Right hindlimb (tissue), 1 donor: ENCODE measurements around the gene ESPNL.
A peak's percentile ranks its signal among the peaks of the same experiment; 100 is the strongest.

Source experiments
- DNase-seq: peaks from one replicate; pipeline ENCODE4 v3.0.0-alpha.2; 2018

ESPNL gene

DNA sequence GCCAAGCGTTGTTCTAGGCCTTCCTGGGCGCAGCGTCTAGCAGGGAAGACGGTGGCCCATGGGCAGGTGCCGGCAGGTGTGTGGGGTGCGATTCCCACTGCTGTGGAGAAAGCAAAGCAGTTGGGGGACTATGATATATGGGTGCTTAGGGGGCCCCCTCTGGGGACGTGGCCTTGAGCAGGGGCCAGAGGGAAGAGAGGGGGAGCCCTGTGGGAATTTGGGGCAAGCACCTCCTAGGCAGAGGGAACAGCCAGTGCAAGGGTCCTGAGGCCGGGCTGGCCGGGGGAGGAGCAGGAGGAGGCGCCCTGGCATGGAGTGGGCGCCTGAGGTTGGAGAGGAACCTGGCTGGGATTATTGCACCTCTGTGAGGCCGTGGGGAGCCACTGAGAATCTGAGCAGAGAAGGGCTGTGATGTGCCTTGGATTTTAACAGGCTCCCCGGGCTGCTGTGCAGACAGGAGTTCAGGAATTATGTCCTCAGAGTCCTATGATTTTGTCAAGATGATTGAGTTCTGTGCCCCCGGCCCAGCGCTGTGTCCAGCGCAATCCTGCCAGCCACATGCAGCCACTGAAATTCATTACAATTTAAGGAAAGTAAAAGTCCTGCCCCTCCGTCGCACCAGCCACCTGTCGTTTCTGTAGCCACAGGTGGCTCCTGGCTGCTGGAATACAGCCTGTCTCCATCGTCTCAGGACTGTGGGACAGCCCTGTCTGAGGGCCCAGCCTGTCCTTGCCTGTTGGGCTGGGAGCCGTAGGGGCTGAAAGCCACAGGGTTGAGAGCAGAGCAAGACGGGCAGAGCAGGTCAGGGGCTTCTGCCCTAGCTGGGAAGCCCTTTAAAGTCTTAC is 29.2 kb downstream of the ESPNL start:
- peak; percentile 15 for DNase-seq

DNA sequence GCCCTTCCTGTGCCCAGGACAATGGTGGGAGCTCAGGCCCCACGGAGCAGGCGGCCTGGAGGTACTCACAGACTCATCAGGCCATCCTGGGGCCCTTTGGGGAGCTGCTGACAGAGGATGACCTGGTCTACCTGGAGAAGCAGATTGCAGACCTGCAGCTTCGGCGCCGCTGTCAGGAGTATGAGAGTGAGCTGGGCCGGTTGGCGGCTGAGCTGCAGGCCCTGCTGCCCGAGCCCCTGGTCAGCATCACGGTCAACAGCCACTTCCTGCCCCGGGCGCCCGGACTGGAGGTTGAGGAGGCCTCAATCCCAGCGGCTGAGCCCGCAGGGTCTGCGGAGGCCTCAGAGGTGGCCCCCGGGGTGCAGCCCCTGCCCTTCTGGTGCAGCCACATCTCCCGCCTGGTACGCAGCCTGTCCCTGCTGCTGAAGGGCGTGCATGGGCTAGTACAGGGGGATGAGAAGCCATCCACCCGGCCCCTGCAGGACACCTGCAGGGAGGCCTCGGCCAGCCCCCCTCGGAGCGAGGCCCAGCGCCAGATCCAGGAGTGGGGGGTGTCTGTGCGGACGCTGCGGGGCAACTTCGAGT is 30.1 kb downstream of the ESPNL start:
- DNase-seq = peak; percentile 7

DNA sequence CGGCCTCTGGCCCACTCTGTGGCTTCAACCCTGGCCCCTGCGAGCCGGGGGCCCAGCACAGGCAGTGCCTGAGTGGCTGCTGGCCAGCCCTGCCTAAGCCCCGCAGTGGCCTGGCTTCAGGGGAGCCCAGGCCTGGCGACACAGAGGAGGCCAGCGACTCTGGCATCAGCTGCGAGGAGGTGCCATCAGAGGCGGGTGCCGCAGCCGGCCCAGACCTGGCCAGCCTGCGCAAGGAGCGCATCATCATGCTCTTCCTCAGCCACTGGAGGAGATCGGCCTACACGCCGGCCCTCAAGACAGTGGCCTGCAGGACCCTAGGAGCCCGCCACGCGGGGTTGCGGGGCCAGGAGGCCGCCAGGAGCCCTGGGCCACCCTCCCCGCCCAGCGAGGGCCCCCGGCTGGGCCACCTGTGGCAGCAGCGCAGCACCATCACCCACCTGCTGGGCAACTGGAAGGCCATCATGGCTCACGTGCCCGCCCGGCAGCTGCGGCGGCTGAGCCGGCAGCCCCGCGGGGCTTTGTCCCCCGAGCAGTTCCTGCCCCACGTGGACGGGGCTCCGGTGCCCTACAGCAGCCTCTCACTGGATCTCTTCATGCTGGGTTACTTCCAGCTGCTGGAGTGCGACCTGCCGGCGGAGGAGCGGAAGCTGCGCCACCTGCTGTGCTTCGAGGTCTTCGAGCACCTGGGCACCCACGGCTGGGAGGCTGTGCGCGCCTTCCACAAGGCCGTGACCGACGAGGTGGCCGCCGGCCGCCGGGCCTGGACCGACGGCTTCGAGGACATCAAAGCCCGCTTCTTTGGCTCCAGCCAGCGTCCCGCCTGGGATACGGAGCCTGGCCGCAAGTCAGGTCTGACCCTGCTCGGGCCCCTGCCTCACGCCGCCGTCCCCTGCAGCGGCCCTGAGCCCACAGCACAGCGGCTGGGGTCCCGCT is 30.8 kb downstream of the ESPNL start:
- DNase-seq = peak; percentile 13

DNA sequence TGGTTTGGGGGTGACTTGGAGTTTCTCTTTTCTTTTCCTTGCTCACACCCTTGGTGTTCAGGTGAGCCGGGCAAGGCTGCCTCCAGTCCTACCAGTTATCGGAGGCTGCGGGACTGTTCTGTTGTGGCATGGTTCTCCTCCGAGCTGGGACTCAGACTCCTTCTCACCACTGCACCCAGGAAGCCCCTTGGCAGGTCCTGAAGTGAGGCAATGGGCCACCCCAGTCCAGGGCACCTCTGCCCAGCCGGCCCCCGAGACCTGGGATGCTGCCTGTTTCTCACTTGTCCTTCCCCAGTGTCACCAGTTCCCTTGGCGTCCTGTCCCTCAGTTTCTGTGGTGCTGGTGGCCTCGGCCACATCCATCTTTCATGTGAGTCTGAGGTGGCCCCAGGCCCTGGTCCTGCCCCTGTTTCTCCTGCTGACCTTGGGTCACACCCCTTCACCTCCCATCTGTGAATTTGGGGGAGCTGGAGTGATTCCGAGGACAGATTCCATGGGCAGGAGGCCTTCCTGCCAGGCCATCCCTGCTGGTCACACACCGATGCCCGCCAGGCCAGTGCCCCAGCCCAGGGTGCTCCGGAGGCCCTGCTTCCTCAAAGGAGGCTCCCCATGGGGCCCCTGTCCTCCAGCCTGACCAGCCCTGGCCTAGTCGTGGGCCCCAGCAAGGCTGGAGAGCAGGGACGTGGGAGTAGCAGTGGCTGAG is 31.8 kb downstream of the ESPNL start:
- peak; percentile 15 for DNase-seq

DNA sequence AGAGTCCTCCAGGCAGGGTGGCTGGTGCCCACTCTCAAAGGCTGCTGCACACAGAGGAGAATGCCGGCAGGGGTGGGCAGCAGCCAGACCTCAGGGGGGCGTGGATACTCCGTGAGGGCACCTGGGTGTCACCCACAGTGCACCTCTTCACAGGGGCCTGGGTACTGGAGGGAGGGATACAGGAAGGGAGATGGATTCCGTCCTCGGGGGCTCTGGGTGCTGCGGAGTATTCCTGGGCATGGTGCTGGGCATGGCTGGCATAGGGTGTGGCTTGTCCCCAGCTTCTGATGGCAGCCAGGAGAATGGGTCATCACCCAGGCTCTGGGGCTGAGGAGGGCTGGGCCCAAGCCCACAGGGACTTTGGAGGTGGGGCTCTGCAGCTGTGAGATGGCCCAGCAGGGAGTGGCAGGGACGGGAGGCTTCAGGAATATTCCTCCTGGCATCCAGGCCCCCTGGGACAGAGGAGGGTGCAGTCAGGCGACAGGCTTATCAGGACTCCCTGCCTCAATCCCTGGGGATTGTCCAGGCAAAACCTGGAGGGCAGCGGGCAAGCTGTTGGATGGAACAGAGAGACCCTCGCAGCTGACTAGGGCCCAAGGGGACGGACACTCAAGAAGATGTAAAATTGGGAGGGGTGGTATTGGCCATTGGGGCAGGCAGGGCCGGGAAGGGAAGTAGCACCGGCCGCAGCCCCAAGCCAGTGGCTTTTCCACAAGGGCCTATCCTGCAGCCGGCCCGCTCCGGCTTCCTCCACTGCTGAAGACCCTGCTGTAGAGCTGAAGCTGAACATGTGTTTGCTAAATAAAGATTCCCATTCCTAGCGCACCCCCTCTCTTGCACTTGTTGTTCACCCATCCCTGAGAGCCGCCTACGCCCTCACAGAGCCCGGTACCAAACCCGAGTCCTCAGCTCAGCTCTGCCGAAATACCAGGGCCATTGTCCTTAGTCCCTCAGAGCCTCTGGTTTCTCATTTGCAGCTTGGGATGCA is 32.6 kb downstream of the ESPNL start:
- DNase-seq = peak; percentile 16

DNA sequence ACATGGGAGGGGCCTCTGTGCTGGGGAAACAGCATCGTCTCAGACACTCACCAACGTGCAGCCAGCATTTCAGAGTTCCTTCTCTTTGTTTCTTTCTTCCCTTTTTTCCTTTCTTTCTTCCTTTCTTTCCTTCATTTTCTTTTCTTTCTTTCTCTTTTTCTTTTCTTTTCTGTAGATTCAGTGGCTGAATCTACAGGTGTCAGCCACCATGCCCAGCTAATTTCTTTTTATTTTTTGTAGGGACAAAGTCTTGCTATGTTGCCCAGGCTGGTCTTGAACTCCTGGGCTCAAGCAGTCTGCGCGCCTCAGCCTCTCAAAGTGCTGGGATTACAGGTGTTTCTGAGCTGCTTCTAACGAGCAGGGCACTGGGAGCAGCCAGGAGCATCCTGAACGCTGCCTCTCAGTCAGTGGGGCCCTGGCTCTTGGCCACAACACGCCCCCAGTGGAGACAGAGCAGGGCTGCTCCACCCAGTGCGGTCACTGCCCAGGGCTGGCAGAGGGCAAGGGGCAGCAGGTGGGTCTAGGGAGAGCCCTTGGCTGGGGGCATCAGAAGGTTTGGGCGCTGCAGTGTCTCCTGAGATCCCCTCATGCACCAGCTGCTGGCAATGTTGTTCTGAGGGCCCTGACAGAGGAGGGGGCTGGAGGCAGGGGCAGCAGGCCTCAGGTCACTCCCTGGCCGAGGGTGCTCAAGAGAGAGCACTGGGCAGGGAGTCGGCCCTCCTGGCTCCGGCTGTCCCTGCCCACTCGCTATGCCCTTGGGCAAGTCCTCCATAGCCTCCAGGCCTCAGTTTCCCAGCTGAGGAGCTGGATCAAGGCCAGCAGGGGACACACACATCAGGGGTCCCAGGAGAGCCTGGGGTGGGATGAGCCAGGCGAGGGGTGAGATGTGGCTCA is 33.6 kb downstream of the ESPNL start:
- peak; percentile 20 for DNase-seq

DNA sequence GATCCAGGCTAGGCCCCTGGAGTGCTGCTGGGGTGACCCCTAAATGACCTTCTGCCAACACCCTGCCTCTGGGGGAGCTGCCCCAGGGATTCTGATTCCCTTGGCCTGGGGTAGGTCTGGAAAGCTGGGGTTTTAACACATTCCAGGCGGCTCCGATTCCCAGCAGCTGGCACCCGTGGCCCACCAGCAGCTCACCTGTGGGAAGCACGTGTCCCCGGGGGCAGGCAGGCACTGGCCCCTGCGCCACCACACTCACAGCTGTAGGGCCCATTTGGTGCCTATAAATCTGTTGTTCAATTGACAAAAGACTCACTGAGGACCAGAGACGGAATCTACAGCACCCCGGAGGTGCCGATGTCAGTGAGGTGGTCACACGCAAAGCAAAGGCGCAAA is 34.2 kb downstream of the ESPNL start:
- DNase-seq = no peak

DNA sequence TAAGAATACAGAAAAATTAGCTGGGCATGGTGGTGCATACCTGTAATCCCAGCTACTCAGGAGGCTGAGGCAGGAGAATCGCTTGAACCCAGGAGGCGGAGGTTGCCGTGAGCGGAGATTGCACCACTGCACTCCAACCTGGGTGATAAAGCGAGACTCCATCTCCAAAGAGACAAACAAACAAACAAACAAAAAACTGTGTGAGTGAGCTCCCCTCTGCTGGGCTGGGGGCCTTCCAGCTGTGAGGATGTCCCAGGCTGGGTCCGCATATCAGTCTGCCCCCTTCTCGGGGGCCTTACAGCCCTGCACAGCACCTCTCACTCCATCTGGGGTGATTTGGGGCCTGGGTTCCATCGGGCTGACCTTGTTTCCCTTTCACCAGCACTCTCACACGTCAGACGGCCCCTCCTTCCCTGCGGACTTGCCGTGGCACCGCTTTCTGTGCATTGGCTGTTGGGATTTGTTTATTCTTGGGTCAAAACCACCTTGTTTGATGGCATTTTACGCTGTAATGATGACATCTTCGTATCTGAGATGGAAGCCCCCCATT is 35.5 kb downstream of the ESPNL start:
- no peak for DNase-seq

DNA sequence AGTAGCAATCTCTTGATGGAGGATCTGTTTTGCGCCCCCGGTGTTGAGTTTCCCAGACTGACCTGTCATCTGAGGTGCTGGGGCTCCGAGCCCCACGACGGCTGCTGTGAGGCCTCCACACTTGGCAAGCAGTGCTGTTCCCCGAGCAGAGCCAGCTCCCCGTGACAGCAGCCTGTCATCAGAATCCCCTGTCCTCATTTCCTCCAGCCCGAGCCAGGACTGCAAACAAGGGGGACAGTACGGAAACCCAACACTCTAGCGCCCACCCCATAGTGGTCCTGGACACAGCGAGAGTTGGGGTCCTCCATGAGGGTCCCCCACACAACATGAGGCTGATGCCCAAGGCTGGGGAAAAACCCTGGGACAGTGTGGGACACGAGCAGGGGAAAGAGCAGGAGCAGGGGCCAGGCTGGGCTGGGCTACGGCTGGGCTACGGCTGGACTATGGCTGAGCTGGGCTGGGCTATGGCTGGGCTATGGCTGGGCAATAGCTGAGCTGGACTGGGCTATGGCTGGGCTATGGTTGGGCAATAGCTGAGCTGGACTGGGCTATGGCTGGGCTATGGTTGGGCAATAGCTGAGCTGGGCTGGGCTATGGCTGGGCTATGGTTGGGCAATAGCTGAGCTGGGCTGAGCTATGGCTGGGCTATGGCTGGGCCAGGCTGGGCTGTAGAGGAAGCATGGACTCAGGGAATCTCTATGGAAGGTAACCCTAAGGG is 36.8 kb downstream of the ESPNL start:
- no peak for DNase-seq

DNA sequence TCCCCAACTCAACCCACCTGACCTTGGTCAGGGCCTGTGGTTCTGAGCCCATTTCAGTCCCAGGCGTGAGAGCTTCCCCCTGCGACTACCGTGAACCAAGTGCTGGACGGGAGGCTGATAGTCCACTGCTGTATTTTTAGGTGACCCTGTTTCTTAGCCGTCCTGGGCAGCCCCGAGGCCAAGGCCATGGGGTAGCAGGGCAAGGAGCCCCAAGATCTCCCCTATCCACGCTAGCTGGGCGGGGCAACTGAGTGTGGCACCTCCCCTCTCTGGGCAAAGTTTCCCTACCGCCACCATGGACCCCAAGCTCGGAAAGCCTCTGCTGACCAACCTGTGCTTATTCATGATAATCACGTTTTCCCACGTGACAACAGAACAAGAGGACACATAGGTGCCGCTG is 37.7 kb downstream of the ESPNL start:
- DNase-seq = no peak

DNA sequence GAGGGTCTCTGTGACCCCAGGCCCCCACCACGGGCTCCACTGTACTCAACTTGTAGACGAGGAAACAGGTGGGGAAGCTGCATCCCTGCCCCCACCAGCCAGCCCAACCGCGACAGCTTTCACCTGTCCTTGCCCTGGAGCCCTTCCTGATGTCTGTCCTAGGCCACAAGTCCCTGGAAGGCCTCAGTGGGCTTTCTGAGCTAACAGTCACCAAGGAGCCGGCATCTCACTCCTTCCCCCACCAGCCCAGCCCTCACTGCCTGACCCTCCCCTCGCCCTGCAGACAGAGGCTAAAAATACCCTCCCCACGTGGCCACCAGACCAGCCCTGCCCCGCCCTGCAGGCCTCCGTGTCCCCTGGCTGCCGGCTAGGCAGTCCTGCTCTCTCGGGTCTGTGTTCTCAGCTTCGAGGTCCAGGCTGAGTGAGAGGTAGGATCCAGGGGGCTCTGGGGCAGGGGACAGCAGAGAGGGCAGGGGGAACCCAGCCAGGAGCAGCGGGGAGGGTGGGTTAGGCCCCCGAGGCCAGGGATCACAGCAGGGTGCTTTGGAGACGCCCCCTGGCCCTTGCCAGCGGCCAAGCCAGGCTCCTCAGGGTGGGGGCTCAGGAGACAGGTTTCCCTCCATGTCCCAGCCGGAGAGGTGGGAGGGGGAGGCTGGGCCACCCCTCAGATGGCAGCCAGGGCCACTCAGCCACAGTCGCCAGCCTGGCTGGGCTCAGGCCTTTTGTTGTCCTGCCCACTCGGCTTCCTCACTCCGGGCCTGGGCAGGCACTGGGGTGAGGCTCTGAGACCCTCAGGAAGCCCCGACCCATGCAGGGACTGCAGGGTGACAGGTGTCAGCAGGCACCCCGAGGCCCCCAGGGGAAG is 38.4 kb downstream of the ESPNL start, which contains the start of gene KLHL30:
KLHL30 (plus strand) TSS at position 338 of the 865 bp plus-strand sequence. CDS start 2,087 bp downstream, outside the sequence.
- peak; percentile 64 for DNase-seq

DNA sequence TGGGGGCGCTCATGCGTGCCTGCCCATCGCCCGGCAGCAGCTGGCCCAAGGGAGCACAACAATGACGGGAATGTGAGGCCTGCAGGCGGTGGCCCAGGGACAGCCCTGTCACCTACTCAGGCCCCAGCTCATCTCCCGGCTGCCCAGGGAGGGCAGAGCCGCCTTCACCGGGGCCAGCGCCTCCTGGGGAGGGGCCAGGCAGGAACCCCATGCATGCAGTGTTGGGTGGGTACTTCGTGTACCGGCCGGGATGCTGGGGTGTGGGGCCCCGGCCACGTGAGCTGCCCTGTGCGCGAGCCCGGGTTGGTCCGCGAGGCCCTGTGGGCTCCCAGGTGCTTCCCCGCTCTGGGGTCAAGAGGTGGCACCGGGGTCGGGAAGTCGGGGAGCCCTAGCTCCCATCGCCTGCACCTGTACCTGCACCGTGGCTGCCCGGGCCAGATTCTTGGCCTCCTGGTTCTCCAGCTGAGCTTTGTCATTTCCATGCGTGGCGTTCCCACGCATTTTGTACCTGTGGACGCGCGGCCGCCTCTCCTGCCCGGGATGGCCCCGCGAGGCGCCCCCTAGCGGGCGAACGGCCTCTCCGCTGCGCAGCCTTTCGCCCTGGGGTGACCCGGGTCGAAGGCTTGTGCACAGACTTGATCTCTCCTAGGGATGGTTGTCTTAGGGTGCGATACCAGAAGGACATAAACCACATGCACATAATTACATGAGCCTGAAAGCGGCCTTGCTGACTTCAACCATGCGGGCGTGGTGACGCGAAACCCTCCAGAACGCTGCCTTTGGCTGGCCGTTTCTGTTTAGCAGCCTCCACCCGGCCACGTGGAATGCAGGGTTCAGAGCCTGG is 39.3 kb downstream of the ESPNL start:
- DNase-seq = no peak

DNA sequence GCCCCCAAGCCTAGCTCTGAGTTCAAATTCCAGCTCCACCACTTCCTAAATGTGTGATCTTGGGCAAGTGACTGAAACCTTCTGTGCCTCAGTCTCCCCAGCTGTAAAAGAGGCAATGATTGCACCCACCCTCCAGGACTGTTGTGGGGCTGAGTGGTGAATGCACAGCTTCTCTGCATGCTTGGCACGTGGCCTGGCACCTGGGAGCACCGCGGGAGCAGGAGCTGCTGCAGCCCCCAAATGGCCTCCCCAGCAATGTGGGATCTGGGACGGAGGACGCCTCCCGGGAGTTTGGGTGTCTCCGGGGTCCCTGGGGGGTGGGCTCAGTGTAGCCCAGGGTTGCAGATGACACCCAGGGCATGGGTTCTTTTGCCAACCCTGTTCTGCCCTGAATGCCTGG is 39.9 kb downstream of the ESPNL start:
- DNase-seq = no peak

DNA sequence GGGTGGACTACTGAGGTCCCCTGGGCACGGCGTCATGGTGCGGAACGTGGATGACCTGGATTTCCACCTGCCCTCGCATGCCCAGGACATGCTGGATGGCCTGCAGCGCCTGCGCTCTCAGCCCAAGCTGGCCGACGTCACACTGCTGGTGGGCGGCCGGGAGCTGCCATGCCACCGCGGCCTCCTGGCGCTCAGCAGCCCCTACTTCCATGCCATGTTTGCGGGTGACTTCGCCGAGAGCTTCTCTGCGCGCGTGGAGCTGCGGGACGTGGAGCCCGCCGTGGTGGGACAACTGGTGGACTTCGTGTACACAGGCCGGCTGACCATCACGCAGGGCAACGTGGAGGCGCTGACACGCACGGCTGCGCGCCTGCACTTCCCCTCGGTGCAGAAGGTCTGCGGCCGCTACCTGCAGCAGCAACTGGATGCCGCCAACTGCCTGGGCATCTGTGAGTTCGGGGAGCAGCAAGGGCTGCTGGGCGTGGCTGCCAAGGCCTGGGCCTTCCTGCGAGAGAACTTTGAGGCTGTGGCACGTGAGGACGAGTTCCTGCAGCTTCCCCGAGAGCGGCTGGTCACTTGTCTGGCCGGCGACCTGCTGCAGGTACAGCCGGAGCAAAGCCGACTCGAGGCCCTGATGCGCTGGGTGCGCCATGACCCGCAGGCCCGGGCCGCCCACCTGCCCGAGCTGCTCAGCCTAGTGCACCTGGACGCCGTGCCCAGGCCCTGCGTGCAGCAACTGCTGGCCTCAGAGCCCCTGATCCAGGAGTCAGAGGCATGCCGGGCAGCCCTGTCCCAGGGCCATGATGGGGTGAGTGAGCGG is 40.8 kb downstream of the ESPNL start:
- DNase-seq = no peak

DNA sequence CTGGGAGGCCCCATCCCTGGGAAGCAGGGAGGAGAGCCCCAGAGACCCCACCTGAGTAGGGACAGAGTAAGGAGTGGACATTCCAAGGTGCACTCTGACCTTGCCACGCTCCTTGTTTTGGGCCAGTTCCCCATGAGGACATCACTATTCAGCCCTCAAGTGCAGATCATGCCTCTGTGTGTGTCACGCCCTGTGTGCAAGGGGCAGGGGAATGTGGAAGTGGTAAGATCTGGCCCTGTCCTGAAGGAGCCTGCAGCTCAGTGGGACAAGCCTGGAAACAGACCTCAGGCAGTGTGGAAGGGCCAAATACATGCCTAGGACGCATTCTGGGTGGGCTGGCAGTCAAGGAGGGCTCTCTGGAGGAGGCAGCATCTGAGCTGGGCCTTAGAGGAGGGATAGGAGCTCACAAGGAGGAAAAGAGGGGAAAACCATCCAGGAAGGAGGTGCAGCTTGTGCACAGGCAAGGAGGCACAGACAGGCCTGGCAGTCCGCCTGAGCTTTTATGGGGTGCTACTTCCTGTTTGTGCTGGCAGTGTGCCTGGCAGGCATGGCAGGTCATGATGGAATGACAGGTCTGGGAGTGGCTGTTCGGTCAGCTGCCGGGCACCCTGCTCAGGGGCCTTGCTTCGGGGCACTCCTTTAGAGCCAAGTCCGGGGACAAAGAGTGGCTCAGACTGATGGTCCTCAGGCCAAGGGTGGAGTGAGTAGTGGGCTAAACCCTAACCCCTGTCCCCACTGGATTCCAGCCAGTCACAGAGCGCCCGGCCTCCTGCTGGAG is 41.6 kb downstream of the ESPNL start:
- no peak for DNase-seq
